GM10266 (cell line): Measurements from ENCODE around the gene WDR37.
"Not testable (repeated sequence)": the region's sequence is repeated elsewhere in the genome, so short reads cannot be mapped to it uniquely, and the experiment has no call there.

Experiments
- DNase-seq: peaks from one replicate; pipeline ENCODE4 v3.0.0; 2012; ENCODE audit errors: extremely low spot score
- TF ChIP-seq, protein P1 (sequence below): IDR thresholded peaks from 2 replicates; pipeline ENCODE4 v1.5.1; 2012; ENCODE audit warnings: mild to moderate bottlenecking, low read depth; ENCODE audit not compliant: control insufficient read depth, insufficient read depth; ENCODE audit errors: missing control alignments

Gene WDR37, protein sequence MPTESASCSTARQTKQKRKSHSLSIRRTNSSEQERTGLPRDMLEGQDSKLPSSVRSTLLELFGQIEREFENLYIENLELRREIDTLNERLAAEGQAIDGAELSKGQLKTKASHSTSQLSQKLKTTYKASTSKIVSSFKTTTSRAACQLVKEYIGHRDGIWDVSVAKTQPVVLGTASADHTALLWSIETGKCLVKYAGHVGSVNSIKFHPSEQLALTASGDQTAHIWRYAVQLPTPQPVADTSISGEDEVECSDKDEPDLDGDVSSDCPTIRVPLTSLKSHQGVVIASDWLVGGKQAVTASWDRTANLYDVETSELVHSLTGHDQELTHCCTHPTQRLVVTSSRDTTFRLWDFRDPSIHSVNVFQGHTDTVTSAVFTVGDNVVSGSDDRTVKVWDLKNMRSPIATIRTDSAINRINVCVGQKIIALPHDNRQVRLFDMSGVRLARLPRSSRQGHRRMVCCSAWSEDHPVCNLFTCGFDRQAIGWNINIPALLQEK

DNA sequence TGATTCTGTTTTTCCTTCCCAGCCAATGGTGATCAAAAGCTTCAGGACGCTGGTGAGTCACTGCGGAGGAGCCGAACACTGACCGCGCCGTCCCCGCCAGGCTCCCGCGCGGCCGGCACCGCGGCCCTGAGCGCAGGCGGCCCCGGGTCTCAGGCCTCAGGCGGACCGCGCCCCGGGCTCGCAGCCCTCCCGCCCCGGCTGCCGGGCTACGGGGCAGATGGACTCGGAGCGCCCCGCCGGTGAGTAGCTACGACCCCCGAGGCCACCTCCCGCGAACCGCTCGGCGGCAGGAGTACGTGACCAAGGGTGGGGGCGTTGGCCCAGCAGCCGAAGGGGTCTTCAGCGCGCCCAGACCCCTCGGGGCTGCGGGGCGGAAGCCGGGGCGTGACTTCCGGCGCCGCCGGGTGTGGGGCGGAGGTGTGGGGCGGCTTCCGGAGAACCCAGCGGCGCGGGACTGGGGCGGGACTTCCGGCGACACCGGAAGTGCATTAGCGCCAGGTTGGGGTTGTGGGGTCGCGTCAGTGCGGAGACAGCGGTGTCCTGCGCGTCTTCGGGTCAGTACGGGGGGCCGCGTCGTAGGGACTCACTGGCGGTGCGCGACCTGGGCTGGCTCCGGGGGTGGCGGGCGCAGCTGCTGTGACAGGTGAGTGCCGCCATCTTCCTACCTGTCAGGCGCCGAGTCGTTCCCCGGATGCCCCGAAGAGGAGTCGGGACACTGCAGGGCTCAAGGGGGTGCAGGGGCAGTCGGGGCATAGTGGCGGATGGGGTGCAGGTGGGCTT lies at the start of gene WDR37:
Gene WDR37 (plus strand): TSS at position 60 of the 780 bp plus-strand sequence. CDS start 15,771 bp downstream, outside the sequence.
- peak; percentile 95 for DNase-seq
- TF ChIP-seq, protein P1, sequence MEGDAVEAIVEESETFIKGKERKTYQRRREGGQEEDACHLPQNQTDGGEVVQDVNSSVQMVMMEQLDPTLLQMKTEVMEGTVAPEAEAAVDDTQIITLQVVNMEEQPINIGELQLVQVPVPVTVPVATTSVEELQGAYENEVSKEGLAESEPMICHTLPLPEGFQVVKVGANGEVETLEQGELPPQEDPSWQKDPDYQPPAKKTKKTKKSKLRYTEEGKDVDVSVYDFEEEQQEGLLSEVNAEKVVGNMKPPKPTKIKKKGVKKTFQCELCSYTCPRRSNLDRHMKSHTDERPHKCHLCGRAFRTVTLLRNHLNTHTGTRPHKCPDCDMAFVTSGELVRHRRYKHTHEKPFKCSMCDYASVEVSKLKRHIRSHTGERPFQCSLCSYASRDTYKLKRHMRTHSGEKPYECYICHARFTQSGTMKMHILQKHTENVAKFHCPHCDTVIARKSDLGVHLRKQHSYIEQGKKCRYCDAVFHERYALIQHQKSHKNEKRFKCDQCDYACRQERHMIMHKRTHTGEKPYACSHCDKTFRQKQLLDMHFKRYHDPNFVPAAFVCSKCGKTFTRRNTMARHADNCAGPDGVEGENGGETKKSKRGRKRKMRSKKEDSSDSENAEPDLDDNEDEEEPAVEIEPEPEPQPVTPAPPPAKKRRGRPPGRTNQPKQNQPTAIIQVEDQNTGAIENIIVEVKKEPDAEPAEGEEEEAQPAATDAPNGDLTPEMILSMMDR: no peak

DNA sequence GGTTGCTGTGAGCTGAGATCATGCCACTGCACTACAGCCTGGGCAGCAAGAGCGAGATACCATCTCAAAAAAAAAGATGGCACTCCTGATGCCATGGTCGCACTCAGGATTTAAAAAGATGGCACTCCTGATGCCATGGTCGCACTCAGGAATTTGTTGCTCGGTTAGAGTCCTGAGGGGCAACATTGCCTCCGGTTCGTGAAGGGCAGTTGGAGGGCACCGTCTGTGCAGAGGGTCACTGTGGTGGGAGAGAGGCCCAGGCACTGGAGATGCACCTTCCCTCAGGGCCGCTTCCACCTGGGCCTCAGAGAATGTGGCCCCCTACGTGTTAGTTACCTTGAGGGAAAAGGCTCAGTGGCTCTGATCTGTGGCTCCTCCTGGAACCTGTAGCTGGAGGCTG lies 49.6 kb upstream of the WDR37 start:
- no peak for DNase-seq
- TF ChIP-seq, protein P1: no peak

DNA sequence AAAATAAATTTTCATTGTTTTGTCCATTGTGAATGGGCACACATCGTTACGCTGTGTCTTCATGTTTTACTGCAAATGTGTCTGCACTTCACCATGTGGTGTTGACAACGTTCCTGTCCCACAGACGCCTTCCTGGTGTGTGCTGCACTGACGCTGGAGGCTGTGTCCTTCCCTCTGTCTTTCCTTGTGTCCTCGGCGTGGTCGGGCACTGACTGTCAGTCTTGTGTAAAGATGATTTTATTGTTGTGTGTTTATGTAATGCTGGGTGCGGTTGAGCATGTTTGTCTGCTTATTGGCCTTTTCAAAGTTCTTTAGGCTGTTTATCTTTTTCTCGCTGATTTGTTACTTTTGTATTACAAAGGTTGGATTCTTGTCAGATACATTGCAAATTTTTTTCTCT lies 48.6 kb upstream of the WDR37 start:
- TF ChIP-seq, protein P1: no peak
- DNase-seq: no peak

DNA sequence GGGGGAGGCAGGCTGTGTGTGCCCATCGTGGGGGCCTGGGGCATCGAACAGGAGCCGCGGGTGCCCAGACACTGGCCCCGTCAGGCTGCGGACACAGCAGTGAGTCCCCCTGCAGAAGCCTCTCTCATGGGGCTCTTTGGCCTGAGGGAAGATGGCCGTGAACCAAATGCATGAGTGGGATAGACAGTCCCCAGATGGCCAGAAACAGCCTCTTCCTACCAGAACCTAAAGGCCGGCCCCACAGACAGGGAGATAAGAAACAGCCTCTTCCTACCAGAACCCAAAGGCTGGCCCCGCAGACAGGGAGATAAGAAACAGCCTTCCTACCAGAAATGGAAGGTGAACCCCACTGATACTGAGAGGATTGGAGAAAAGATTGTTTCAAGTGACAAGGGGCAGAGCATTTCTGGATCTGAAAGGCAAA lies 47.1 kb upstream of the WDR37 start:
- DNase-seq: no peak
- TF ChIP-seq, protein P1: no peak

DNA sequence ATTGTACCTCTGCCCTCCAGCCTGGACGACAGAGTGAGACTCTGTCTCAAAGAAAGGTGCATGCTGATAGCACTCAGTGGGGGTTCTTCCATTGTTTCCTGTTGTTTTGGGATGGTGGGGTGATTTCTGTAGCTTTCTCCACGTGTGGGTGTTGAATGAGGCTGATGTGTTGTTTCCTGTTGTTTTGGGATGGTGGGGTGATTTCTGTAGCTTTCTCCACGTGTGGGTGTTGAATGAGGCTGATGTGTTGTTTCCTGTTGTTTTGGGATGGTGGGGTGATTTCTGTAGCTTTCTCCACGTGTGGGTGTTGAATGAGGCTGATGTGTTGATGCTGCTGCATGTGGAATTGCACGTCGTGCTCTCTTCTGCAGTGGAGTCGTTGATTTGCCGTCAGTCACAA lies 46.2 kb upstream of the WDR37 start:
- DNase-seq: not testable (repeated sequence)

DNA sequence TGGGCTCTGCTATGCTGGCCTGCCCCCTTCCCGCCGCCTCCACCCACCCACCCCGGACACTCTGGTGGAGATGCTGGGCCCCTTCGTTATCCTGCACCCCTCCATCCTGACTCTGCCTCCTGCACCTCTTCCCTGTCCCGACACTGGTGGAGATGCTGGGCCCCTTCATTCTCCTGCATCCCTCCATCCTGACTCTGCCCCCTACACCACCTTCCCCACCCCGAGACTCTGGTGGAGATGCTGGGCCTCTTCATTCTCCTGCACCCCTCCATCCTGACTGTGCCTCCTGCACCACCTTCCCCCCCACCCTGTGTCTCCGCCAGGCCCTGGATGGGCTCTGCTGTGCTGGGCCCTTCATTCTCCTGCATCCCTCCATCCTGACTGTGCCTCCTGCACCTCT lies 45.5 kb upstream of the WDR37 start:
- no peak for DNase-seq
- TF ChIP-seq, protein P1: no peak

DNA sequence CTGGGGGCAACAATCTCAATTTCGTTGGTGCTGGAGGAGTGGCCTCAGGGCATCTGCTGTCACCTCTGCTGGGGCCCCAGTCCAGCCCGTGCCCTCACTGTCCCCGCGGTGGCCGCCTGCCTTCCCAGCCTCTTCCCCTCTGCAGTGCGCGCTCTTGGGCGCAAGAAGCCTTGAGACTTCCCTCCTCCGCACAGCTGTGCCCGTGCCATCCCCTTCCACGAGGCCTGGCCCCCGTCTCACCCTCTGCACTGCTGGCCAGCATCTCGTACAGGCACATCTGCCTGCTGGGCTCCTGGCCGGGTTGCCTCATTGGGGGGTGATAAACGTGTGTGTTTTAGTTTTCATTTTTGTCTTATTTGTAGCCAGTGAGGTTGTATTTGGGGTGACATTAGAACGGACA lies 44.5 kb upstream of the WDR37 start:
- DNase-seq: no peak
- TF ChIP-seq, protein P1: no peak
